GM15510 (cell line): Measurements from ENCODE around the gene TCF19.

Source experiments
- POLR2A ChIP-seq: IDR thresholded peaks from 3 replicates; pipeline ENCODE4 v1.6.1; 2011; ENCODE audit warnings: borderline replicate concordance; ENCODE audit not compliant: insufficient read length; ENCODE audit errors: extremely low read depth

The TCF19 gene

GRCh38 chr6:31142361-31142761 lies 16.0 kb upstream of the TCF19 start:
- TF ChIP-seq POLR2A: no peak

GRCh38 chr6:31143148-31143547 lies 15.2 kb upstream of the TCF19 start:
- TF ChIP-seq POLR2A: no peak

- TF ChIP-seq POLR2A: no peak
Measured at GRCh38 chr6:31144296-31144969, 14.0 kb upstream of the TCF19 start.

GRCh38 chr6:31144970-31145340 lies 13.4 kb upstream of the TCF19 start:
- TF ChIP-seq POLR2A: no peak

GRCh38 chr6:31145386-31145785 lies 13.0 kb upstream of the TCF19 start:
- TF ChIP-seq POLR2A: no peak

- TF ChIP-seq POLR2A: no peak
Measured at GRCh38 chr6:31149827-31150447, 8.5 kb upstream of the TCF19 start.

- TF ChIP-seq POLR2A: no peak
Measured at GRCh38 chr6:31152781-31153180, 5.6 kb upstream of the TCF19 start.

GRCh38 chr6:31154436-31154835 lies 4.0 kb upstream of the TCF19 start:
- no peak for TF ChIP-seq POLR2A

GRCh38 chr6:31156641-31157040 lies 1.7 kb upstream of the TCF19 start:
- no peak for TF ChIP-seq POLR2A

GRCh38 chr6:31157513-31158139 lies 763 bp upstream of the TCF19 start, which contains the start of gene CCHCR1:
Gene CCHCR1, minus strand, starts transcription at chr6:31157802. Its CDS starts 202 bp downstream, at chr6:31157600.
- no peak for TF ChIP-seq POLR2A

- peak; percentile 38 for TF ChIP-seq POLR2A
Measured at GRCh38 chr6:31158863-31159855, 770 bp downstream of the TCF19 start.

GRCh38 chr6:31161216-31162126 lies 3.1 kb downstream of the TCF19 start:
- no peak for TF ChIP-seq POLR2A

- TF ChIP-seq POLR2A: no peak
Measured at GRCh38 chr6:31162463-31163165, 4.2 kb downstream of the TCF19 start.

GRCh38 chr6:31163922-31164321 lies 5.5 kb downstream of the TCF19 start:
- no peak for TF ChIP-seq POLR2A
